Ramos (cell line): Measurements from ENCODE around the gene MAP3K4.

ENCODE experiments used
- in situ Hi-C: fragments of 300-500 bp; cut with MboI; formaldehyde crosslinking; loops from one replicate; pipeline ENCODE4 v1.14.3; 2022; ENCODE audit warnings: low sequenced_read_pairs; ENCODE audit not compliant: unreplicated experiment

Gene MAP3K4

DNA sequence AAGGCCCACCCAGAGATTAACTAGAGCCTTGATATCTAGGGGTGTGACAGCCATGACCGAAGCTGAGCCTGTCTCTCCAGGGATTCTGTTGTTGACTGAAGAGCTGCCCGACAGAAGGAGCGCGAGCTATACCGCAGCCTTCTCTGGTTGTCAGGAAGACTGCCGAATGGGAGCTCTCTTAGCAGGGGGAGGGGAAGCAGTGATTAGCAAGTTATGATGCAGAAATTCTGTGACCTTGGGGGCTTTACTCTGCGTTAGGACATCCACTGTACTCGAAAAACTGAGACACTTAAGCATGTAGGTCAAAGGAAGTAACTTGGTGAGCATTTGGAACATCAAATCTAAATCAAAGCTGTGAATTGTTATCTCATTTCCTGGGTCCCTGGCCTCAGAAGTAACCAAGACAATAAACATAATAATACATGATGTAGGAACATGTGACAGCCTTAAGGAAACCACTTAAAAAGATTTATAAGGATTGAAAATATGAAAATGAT lies 84.7 kb downstream of the MAP3K4 start:
- in situ Hi-C loops = no loop called here

DNA sequence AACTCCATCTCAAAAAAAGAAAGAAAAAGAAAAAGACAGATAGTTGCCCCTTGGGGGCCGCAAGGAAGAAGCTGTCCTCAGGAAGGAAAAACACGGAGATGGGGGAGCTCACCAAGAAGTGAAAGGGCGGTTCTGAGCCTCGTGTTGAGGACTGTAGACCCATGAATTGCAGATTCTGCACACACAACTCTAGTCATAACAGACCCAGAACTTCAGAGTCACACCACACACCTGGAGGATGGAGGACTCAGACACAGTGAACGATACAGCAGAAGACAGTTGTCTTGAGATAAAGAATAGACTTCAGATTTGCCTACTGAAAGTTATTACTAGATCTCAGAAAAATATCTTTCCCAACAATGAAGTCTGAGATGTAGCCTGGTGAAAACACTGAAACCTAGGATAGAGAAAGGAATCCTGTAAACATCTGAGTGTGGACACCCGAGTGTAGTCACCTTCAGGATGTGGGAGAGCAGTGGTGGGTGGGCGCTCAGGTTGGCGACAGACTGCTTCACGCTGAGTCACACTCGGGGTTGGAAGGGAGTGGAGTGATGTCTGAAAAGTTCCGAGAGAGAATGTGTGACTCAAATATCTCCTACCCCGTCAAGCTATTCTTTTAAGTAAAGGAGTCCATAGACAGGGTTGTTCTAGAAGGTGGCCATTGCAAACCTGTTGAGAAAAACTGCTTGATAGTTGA lies 88.1 kb downstream of the MAP3K4 start:
- in situ Hi-C loops = no loop called here

DNA sequence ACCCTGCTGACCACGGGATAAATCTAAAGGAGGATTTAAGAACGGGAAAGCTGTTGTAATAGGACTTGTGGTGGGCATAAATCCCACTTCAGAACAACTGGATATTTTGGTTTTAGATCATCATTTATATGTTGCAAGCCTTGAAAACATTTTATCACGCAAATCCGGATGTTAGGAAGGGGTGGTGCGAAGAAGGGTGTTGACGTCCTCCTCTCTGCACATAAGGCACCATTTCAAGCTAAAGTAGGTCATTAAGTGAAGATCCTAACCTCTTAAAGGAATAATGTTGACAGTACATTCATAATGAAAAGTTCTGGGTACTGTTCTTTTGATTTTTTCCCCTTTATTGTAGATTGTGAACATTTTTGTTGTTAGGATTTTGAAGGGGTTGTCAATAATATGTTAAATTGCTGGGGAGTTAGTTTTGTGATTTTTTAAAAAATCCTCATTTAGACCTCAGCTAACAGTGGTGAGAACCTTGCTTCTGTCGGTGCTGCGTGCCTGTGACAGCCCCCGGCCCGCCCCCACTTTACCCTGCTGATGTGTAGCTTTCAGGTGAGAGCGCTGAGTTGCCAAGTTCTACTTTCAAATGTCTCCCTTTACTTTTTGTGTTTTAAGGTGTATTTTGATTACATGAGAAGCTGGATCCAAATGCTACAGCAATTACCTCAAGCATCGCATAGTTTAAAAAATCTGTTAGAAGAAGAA lies 88.8 kb downstream of the MAP3K4 start:
- in situ Hi-C loops = no loop called here

DNA sequence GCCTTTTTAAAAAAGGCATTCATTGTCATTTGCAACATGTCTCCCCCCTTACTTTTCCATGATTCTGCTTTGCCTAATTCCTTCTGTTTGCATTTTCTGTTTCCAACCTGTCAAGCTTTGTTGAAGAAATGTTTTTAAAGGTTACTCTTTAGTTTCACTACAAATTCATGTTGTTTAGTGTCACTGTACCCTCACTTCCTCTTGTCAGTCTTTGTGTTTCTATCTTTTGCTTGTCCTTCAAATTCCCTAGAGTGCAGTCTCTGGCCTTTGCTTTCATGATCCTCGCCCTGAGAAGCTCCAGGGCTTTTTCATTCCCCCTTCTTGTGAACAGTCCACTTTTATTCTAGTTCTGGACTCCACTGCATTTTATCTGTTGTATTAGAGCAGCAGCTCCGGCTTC lies 90.6 kb downstream of the MAP3K4 start:
- in situ Hi-C loops = no loop called here

DNA sequence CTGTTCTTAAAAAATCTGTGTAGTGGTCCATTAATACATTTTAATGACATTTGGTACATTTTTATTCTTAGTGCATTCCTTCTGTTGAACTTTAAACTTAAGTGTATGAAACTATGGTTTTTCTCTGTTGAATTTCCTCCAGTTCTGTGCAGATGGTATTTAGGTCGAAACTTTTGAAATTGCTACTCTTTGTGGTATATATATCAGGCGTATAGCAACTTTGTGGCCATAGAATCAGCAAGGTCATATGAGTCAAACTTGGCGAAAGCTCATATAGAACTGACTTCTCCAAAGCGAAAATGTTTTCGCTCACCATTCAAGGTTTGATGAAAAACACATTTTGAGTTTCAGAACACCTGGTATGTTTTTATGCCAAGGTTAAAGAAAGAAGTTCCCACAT lies 93.7 kb downstream of the MAP3K4 start:
- in situ Hi-C loops = no loop called here

DNA sequence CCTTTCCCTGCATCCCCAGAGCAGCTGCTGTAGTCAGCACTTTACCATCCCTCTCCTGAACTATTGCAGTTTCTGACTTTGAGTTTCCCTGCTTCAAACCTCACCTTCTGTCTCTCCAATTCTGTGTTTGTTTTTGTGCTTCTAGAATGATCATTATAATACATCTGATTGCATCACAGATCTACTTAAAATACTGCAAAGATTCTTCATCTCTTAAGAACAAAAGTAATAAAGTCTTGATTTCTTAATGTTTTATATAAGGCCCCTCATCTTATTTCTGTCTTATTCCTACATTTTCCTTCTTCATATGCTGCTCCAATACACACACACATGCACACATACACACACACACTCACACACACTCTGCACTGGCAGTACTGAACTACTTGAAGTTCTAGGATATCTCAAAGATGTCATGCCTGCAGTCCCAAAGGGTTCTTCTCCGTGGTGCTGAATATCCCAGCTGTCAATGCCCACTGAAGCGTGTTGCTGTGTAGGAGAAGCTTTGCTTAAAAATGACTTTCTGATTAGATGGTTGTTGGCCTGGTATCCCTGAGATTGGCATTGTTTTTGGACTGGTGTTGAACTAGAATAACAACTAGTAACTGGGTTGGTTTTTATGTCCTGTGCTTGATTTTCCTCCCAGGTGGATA lies 97.2 kb downstream of the MAP3K4 start:
- in situ Hi-C loops = no loop called here

DNA sequence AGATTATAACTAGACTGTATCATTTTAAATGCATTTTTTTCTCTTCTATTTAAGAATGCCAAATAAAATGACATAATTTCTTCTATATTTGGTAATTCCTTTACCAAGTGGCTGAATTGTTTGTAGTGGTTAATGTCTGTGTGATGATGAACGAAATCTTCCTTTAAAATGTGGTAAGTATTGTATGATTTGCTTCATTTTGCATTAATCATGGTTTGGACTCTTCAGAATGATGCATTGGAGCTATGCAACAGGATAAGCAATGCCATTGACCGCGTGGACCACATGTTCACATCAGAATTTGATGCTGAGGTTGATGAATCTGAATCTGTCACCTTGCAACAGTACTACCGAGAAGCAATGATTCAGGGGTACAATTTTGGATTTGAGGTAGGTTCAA lies 99.6 kb downstream of the MAP3K4 start:
- in situ Hi-C loops = no loop called here

DNA sequence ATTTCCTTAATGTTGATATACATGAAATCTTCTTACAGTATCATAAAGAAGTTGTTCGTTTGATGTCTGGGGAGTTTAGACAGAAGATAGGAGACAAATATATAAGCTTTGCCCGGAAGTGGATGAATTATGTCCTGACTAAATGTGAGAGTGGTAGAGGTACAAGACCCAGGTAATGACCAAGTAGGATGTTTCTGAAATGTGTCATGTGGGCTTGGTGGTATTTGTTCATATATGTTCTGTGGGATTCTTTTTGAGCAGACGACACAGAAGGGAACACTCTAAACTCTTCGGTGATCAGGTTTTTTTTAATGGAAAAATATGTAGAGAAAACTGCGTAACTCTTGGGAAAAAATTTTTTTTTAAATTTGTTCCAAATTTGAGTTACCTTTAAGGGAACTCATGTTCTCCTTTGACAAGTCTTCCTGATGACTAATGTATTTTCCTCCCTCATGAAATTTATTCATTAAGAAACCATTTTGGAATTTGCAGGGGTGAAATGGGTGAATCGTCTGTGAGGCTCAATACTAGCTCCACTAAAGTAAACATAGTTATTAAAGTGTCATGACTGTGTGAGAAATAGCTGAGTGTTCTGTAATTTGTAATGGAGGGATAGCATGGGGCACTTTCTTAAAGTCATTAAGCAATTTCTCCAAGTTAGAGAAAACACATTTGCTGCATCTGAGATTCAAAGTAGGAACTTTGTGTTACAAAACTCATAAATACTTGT lies 100.6 kb downstream of the MAP3K4 start:
- in situ Hi-C loops = no loop called here

DNA sequence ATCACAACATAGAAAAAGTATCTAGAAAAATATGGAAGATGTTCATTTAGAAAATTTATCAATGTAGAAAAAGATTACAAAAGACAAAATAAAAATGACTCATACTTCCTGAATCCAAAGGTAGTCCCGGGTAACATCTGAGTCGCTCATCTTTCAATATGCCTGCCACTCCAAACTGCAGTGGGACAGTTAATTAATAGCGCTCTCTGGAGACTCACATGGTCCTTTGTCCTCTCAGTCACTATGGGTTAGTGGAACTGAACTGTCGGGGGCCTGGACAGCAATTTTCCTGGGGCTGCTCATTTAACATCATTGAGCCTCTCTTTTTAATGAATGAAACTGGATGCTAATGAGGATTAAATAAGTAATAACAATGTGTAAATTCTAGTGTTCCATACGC lies 103.4 kb downstream of the MAP3K4 start:
- in situ Hi-C loops = no loop called here

DNA sequence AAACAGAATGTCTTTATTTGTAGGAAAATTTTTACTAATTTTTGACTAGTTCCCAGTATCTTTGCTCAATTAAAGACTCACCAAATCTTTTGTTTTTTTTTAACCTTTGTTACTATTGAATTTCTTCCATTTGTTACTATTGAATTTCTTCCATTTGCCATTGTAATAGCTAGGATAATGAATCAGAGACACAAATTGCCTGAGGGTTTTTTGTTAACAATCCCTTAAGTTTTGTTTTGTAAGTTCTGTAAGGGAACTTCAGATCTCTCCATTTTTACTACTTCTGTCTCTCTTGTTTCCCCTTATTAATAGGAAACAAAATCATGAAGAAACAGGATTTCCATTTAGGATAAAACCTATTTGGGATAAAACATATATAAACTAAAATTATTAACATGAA lies 104.3 kb downstream of the MAP3K4 start:
- in situ Hi-C loops = no loop called here

DNA sequence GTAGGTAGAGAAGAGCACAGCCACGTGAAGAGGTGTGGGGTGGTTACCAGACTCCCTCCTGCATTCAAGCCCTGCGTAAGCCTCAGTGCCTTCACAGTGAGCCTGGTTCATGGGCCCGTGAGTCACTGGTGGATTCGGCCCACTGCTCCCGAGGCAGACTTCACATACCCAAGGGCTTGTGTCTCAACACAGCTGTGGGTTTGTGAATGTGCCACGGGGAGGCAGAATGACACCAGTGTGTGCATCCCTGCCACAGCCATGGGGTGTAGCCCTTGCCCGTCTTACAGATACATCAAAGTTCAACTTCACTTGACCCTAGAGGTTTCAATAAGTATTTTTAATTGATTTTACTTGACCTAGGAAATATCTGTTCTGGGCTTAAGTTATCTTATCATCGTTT lies 108.5 kb downstream of the MAP3K4 start:
- in situ Hi-C loops = no loop called here

DNA sequence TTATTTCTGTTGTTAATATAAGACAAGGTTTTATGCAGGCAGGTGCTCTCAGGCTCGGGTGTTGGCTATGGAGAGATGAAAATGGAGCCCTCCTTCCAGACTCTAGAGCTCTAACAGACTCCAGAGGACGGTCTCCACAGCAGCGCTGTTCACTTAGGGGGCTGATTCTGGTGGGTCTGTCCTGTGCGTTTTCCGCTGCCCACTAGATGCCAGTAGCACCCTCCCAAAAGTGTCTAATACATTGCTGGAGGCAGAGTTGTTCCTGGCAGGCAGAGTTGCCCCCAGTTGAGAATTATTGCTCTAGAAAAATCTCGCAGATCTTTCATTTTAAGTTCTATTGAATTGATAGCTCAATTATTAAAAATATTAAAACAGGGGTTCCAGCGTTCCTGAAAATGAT lies 109.9 kb downstream of the MAP3K4 start:
- in situ Hi-C loops = no loop called here

DNA sequence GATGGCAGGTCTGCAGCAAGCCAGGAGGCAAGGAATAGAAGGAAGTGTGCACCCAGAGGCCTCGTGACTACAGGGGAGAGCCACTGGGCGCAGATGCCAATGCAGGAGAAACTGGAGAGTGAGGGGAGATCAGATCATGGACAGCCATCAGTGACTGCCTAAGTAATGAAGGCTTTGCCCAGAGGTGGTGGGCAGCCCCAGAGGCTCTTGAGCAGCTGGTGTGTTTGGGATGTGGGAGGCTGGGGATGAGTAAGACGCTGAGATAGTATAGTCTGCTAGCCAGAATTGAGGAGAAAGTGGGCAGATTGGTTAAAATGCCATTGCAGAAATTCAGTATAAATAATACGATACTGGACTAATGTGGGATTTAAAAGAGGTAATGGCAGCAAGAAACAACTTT lies 111.9 kb downstream of the MAP3K4 start:
- in situ Hi-C loops = no loop called here

DNA sequence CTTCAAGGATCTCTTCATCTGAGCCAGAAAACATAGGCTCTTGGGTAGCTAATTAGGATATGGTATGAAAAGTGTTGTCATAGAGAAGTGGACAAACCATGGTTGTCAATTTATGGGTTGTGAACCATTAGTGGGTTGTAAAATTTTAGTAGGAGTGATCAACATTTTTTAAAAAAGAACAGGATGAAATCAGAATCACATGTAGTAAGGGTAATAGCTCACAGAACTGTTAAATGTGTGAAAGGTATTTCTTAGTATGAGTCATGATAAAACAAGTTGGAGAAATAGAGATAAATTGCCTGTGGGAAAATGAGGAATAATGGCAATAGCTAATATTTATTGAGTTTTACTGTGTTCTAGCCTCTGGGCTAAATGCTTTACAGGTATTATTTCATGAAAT lies 113.4 kb downstream of the MAP3K4 start:
- in situ Hi-C loops = no loop called here

DNA sequence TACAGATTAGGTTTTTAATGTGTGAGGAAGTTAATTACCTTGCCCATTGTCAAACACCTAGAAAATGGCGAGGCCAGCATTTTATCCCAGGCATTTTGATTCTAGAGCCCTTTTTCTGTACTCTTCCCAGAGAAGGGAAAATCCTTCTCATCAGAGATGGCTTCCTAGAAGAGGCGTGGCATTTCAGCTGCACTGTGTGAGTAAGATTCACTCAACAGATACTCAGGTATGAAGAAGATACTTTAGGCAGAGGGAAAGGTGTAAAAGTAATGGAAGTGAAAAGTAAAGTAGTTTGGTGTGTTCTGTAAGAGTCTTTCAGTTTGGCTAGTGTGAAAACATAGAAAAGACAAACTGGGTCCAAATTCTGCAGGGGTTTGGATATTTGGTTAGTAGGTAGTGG lies 113.8 kb downstream of the MAP3K4 start:
- in situ Hi-C loops = no loop called here

DNA sequence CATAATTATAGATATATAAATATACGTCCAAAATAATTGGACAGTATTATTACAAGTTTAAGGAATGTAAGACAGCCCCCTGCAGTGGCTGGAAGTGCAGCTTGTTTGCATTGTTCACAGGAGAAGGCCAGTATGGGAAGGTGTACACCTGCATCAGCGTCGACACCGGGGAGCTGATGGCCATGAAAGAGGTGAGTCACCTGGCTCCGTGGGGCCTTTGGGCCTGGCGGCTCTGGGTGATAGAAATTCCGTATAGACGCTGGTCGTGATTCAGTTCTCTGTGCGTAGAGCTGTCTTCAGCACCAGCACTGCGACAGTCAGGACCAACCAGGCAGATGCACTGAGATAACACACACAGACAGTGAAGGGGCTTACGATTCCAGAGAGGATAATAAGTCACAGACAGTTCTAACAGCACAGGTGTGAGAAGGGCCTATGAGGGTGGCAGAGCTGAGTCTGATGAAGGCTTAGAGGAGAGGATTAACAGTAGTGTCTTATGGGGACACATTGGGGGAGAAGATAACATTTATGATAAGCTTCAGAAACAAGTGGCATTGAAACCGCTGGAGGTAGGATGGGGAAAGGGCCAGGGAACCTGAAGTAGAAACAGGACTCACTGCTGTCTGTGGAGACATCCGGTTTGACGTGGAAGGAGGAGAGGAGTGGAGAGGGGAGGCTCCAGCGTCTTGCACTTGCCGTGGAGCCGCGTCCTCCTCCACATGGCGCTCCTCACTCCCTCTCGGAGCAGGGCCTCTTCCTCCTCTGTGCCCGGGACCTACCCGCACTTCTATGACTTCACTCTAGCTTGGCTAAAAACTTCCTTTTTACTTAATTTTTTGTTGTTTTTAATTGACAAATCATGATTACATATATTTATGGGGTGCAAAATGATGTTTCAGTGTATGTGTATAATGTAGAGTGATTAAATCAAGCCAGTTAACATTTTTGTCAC lies 116.5 kb downstream of the MAP3K4 start:
- in situ Hi-C loops = no loop called here

DNA sequence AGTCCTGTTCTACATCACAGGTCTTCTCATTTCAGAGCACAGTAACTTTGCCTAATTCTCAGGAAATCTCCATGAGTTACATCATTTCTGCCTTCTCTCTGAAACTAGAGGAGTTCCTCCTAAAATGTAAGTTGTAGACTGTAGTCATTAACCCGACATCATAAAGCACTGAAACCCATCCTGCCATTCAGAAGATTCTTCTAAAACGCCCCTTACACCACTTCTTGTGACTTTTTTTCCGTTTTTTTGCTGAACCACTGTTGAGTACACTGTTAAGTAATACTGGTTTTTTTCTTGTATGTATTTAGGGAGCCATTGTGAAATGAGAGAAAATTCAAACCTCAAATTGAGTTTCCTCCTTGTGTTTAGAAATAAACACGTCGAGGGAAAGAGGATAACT lies 117.3 kb downstream of the MAP3K4 start:
- in situ Hi-C loops = no loop called here

DNA sequence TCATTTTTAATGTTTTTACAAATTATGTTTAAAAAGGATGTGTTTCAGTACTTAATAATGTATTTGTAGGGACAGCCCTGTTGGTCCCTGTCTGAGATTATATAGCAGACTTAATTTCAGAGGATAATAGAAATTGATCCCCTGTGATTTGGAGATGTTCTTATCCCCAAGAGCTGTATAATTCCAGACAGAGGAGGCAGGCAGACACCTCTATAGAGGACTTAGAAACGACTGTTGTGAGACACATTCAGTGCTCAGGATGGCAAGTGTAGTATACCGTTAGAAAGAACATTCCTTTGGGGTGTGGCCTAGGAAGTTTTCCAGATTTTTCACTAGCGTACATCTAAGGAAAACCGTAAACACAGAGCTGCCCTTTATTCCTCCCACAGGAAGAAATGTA lies 117.8 kb downstream of the MAP3K4 start:
- in situ Hi-C loops = no loop called here

DNA sequence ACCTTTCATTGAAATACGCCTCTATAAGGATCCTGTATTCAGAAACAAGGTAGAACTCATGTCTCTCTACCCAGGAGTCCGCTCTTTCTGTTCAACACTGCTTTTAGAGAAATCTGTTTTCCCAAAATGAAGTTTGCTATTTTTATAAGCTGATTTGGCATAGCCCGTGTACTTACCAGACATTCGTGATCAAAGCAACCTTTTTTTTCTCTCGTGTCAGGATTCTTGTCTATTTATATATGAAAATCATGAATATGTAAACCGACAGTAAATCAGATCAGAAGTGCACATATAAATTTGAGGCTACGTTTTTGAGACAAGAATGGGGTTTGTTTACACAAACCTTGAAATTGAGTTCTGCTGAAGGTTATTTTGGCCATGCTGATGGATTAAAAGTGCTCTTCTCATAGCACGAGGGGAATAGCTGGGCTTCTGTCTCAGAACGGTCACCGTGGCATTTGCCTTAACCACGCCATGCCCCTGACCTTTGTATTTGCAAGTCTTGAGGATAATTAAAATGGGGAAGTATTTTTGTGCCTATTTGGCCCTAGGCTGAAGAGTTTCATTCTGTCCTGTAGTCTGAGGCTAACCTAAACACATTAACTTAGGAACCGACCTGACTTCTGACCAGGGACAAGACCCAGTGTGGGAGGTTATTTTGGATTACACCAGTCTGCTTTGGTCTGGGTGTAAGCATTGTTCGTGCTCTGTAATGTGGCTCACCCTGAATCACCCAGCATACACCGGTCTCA lies 118.6 kb downstream of the MAP3K4 start:
- in situ Hi-C loops = no loop called here
